GM12878 (cell line): ENCODE data around the gene PIK3R3. TPM values are rescaled to one million over a fixed set of nuclear protein-coding genes. Genes with fewer than 3 reads are reported as not detected.

Experiments
- ATAC-seq: fragments of 200-7000 bp; cut with Tn5 transposase; 3 replicates; pipeline ENCODE4 v1.9.1; 2020; ENCODE audit warnings: mild to moderate bottlenecking, moderate library complexity
- BruUV-seq: library from RNA; stranded (reverse); fragments of 400-500 nt; replicated peaks from 2 replicates; lab custom pipeline; 2021; lab: Mats Ljungman, UMichigan
- CTCF ChIA-PET: fragments of 300-600 bp; sonication (Branson Sonifier 250); formaldehyde crosslinking; extraction: SDS; loops from one replicate; lab custom pipeline; 2021; ENCODE audit warnings: inconsistent platforms; lab: Yijun Ruan, JAX
- POLR2A ChIA-PET: fragments of 350-600 bp; formaldehyde crosslinking; extraction: SDS; loops from one replicate; lab custom pipeline; 2021; ENCODE audit warnings: inconsistent platforms; lab: Charles Lee
- RAD21 ChIA-PET: fragments of 300-600 bp; sonication (Branson Sonifier 250); formaldehyde crosslinking; loops from one replicate; lab custom pipeline; 2023; ENCODE audit warnings: antibody characterized with exemption; ENCODE audit not compliant: unreplicated experiment; lab: Charles Lee
- SMC1A ChIA-PET: fragments of 300-600 bp; sonication (Branson Sonifier 250); formaldehyde crosslinking; loops from one replicate; lab custom pipeline; 2023; ENCODE audit not compliant: unreplicated experiment, uncharacterized antibody; lab: Charles Lee
- DNase-seq: peaks from one replicate; pipeline ENCODE4 v3.0.0-alpha.2; 2011; ENCODE audit warnings: low read depth, low spot score
- FAIRE-seq: peaks from 3 replicates; lab custom pipeline; 2011; peaks lifted over from hg19 to GRCh38; lab: Jason Lieb, UNC
- H2AFZ ChIP-seq: 2 replicates; pipeline ENCODE4 v1.6.0; 2011; ENCODE audit warnings: low read depth, low read length, control low read depth; ENCODE audit not compliant: control insufficient read depth
- H3K27ac ChIP-seq: 2 replicates; pipeline ENCODE4 v1.5.1; 2011; ENCODE audit warnings: control low read depth; ENCODE audit not compliant: control insufficient read depth, insufficient read depth
- H3K27me3 ChIP-seq, 2 experiments: replicated peaks in 1 of 2; 2 replicates each; pipeline versions ENCODE4 v1.6.0 to v1.6.1; 2011; ENCODE audit warnings: low read length in 1 of 2; ENCODE audit not compliant: control insufficient read depth in 2 of 2, insufficient read depth in 2 of 2
- H3K36me3 ChIP-seq, 2 experiments: 2 replicates each; pipeline ENCODE4 v1.5.1; 2011; ENCODE audit warnings: low read length in 1 of 2; ENCODE audit not compliant: control insufficient read depth in 2 of 2, insufficient read depth in 2 of 2
- H3K4me1 ChIP-seq: 2 replicates; pipeline ENCODE4 v1.6.1; 2011; ENCODE audit warnings: mild to moderate bottlenecking, low read length, moderate library complexity, mixed read lengths; ENCODE audit not compliant: control insufficient read depth, insufficient read depth
- H3K4me2 ChIP-seq: 2 replicates; pipeline ENCODE4 v1.6.0; 2011; ENCODE audit warnings: control low read depth; ENCODE audit not compliant: control insufficient read depth, insufficient read depth
- H3K4me3 ChIP-seq: fragments of 200-600 bp; sonication (generic); 2 replicates; pipeline ENCODE4 v1.5.1; 2016
- H3K79me2 ChIP-seq: 2 replicates; pipeline ENCODE4 v1.6.0; 2011; ENCODE audit warnings: low read length; ENCODE audit not compliant: control insufficient read depth, insufficient read depth
- H3K9ac ChIP-seq: 2 replicates; pipeline ENCODE4 v1.8.0; 2011; ENCODE audit warnings: low read length, control low read depth, mixed read lengths; ENCODE audit not compliant: control insufficient read depth, insufficient read depth
- H3K9me3 ChIP-seq: replicated peaks from 3 replicates; pipeline ENCODE4 v1.5.1; 2011; ENCODE audit warnings: mild to moderate bottlenecking, low read length; ENCODE audit not compliant: control insufficient read depth, insufficient read depth
- H4K20me1 ChIP-seq: 2 replicates; pipeline ENCODE4 v1.6.0; 2011; ENCODE audit not compliant: control insufficient read depth, insufficient read depth
- BCL11A ChIP-seq: IDR thresholded peaks from 2 replicates; pipeline ENCODE4 v1.6.1; 2011; ENCODE audit warnings: low read depth, low read length
- BHLHE40 ChIP-seq, 2 experiments: fragments of 450-650 bp in 1 of 2; IDR thresholded peaks; 2 replicates each; pipeline ENCODE4 v1.6.1; 2011 to 2017; ENCODE audit warnings: low read depth in 2 of 2, borderline replicate concordance in 1 of 2, improper control_type of control experiment in 1 of 2, low read length in 1 of 2, mild to moderate bottlenecking in 1 of 2
- BMI1 ChIP-seq: fragments of 450-650 bp; IDR thresholded peaks from 2 replicates; pipeline ENCODE4 v1.6.1; 2016; ENCODE audit warnings: mild to moderate bottlenecking, moderate library complexity, borderline replicate concordance
- CBX3 ChIP-seq: fragments of 200-600 bp; sonication (generic); IDR thresholded peaks from 2 replicates; pipeline ENCODE4 v1.6.1; 2016; ENCODE audit warnings: low read depth, borderline replicate concordance
- DPF2 ChIP-seq: fragments of 450-650 bp; IDR thresholded peaks from 2 replicates; pipeline ENCODE4 v1.6.1; 2017; ENCODE audit warnings: mild to moderate bottlenecking
- HCFC1 ChIP-seq: fragments of 150-350 bp; IDR thresholded peaks from 2 replicates; pipeline ENCODE4 v1.6.1; 2014; ENCODE audit warnings: low read length
- KDM1A ChIP-seq: fragments of 200-600 bp; sonication (generic); IDR thresholded peaks from 2 replicates; pipeline ENCODE4 v1.6.1; 2016; ENCODE audit warnings: borderline replicate concordance
- NFIC ChIP-seq: IDR thresholded peaks from 2 replicates; pipeline ENCODE4 v1.6.1; 2012; ENCODE audit warnings: low read depth, mild to moderate bottlenecking, inconsistent platforms, low read length, moderate library complexity
- PKNOX1 ChIP-seq: fragments of 450-650 bp; IDR thresholded peaks from 2 replicates; pipeline ENCODE4 v1.6.1; 2016; ENCODE audit warnings: mild to moderate bottlenecking
- SMARCA5 ChIP-seq: fragments of 450-650 bp; IDR thresholded peaks from 2 replicates; pipeline ENCODE4 v1.6.1; 2017; ENCODE audit warnings: mild to moderate bottlenecking
- SREBF1 ChIP-seq: IDR thresholded peaks from 2 replicates; pipeline ENCODE4 v1.6.1; 2012; ENCODE audit warnings: mild to moderate bottlenecking, low read length
- SREBF2 ChIP-seq: IDR thresholded peaks from 2 replicates; pipeline ENCODE4 v1.6.1; 2012; ENCODE audit warnings: mild to moderate bottlenecking, low read length
- SRF ChIP-seq, 2 experiments: IDR thresholded peaks; 2 replicates each; pipeline ENCODE4 v1.6.1; 2011; ENCODE audit warnings: low read depth in 2 of 2, low read length in 2 of 2, mild to moderate bottlenecking in 1 of 2, moderate library complexity in 1 of 2
- USF2 ChIP-seq: IDR thresholded peaks from 2 replicates; pipeline ENCODE4 v1.6.1; 2011; ENCODE audit warnings: low read depth, low read length, improper control_type of control experiment, borderline replicate concordance
- ZNF24 ChIP-seq: fragments of 450-650 bp; IDR thresholded peaks from 2 replicates; pipeline ENCODE4 v1.6.1; 2017; ENCODE audit warnings: antibody characterized with exemption, mild to moderate bottlenecking
- ZZZ3 ChIP-seq: IDR thresholded peaks from 2 replicates; pipeline ENCODE4 v1.6.1; 2011; ENCODE audit warnings: low read depth; ENCODE audit not compliant: control insufficient read depth, insufficient read length
- WGBS: methylation state at CpG from one replicate; pipeline ENCODE4 v1.1.6; 2016; ENCODE audit warnings: low lambda C conversion rate; ENCODE audit not compliant: insufficient replicate concordance, insufficient coverage; ENCODE audit errors: missing lambda C conversion rate; 5-methylcytosine and 5-hydroxymethylcytosine counted together
- in situ Hi-C: fragments of 300-500 bp; cut with MboI; formaldehyde crosslinking; loops from 9 replicates; pipeline ENCODE4 v1.14.3; 2018; ENCODE audit warnings: mixed read lengths
- intact Hi-C: fragments of 100-400 bp; cut with micrococcal nuclease; formaldehyde crosslinking; loops from one replicate; pipeline ENCODE4 v1.14.2; 2022; ENCODE audit not compliant: unreplicated experiment
- polyA plus RNA-seq, 11 experiments: library from polyadenylated mRNA; depleted of rRNA in 4 of 11; unstranded in 6 of 11; stranded (reverse) in 5 of 11; fragments of >200 nt; fragmentation: Nextera tagmentation in 4 of 11; fragmentation: Illumina TruSeq in 1 of 11; extraction: Ambion mirVana in 4 of 11; extraction: Trizol in 1 of 11; gene quantifications; 1 replicate in 1 of 11; 2 replicates in 10 of 11; pipeline versions ENCODE4 v1.2.1 to v1.2.3, GENCODE V29; 2011 to 2016; ENCODE audit warnings: inconsistent platforms in 2 of 11, missing spikeins in 2 of 11, low read depth in 1 of 11
- total RNA-seq, 4 experiments: library from RNA; depleted of rRNA in 3 of 4; stranded (reverse); fragments of >200 nt in 3 of 4; fragmentation: Illumina TruSeq in 1 of 4; extraction: Trizol in 1 of 4; gene quantifications; 2 replicates each; pipeline versions ENCODE4 v1.2.1 to v1.2.3, GENCODE V29; 2013 to 2021

Gene PIK3R3
- total and polyA plus RNA-seq, 10 of the 15 experiments (the other 5 are each of a cell fraction or from before 2014, with no cell fraction given) = 4.8 to 27.0 (median 19.8) TPM

- ATAC-seq = no peak
- no peak overlapping the region for H3K27ac ChIP-seq
- ChIA-PET RAD21 (interaction anchor here (0.9 to 1.8 kb wide), 2 partner anchors 129 to 130 kb away, joined by 3 to 5 read pairs; no protein-coding TSS in a partner anchor), SMC1A (interaction anchor here (1.4 to 8.0 kb wide), 6 partner anchors 12 to 135 kb away, joined by 3 to 50 read pairs (median 8); no protein-coding TSS in a partner anchor), POLR2A (interaction anchor here (1.0 kb wide), 1 partner anchor 41 kb away, joined by 3 read pairs; no protein-coding TSS in a partner anchor), CTCF (interaction anchor here (0.9 to 17.5 kb wide), 6 partner anchors 9 to 135 kb away, joined by 3 to 293 read pairs (median 5); no protein-coding TSS in a partner anchor)
- no peaks in the 10 kb centered on the region for H3K79me2 ChIP-seq
- WGBS = 90% methylated on average over 4 of the region's 4 CpGs
- intact Hi-C loops (no loop called here), in situ Hi-C loops (no loop called here)
- no peak for FAIRE-seq
- no peak overlapping the region for H3K4me3 ChIP-seq
- H3K4me1 ChIP-seq = peaks cover 5% of the 10 kb centered on the region
- H3K27me3 ChIP-seq = no peaks in the 10 kb centered on the region; a peak in 1 of 4 replicates
- TF ChIP-seq ZZZ3 = no peak
- TF ChIP-seq SMARCA5 = no peak
- H2AFZ ChIP-seq = no peak overlapping the region
- no peaks in the 10 kb centered on the region for H3K9me3 ChIP-seq
- H3K4me2 ChIP-seq = no peak overlapping the region
- H3K36me3 ChIP-seq = no peaks in the 10 kb centered on the region
- no peaks in the 10 kb centered on the region; the same call in 1 of the 2 replicates for H4K20me1 ChIP-seq
- no peak for DNase-seq
- BruUV-seq = no TSS peak
- H3K9ac ChIP-seq = no peak overlapping the region
Observed at GRCh38 chr1:46172321-46172720, 39.9 kb upstream of the PIK3R3 start.

GRCh38 chr1:46171871-46172270 lies 39.4 kb upstream of the PIK3R3 start:
- Histone ChIP-seq H3K4me1 (peaks cover 10% of the 10 kb centered on the region), H3K79me2 (no peaks in the 10 kb centered on the region), H3K9me3 (no peaks in the 10 kb centered on the region), H3K9ac (no peak overlapping the region), H4K20me1 (no peaks in the 10 kb centered on the region; the same call in 1 of the 2 replicates), H3K36me3 (no peaks in the 10 kb centered on the region), H3K27ac (no peak overlapping the region), H3K4me3 (no peak overlapping the region), H3K4me2 (no peak overlapping the region), H2AFZ (no peak overlapping the region), H3K27me3 (no peaks in the 10 kb centered on the region; a peak in 1 of 4 replicates)
- ChIA-PET POLR2A (interaction anchor here (0.5 to 1.0 kb wide), 3 partner anchors 27 to 40 kb away, joined by 3 to 4 read pairs (median 3); no protein-coding TSS in a partner anchor), RAD21 (interaction anchor here (1.8 kb wide), 1 partner anchor 130 kb away, joined by 5 read pairs; no protein-coding TSS in a partner anchor), CTCF (interaction anchor here (0.9 to 17.5 kb wide), 5 partner anchors 9 to 134 kb away, joined by 3 to 293 read pairs (median 3); no protein-coding TSS in a partner anchor), SMC1A (interaction anchor here (0.8 to 8.0 kb wide), 7 partner anchors 12 to 134 kb away, joined by 3 to 50 read pairs (median 6); no protein-coding TSS in a partner anchor)
- in situ Hi-C loops (no loop called here), intact Hi-C loops (no loop called here)
- 57% methylated on average over 6 of the region's 6 CpGs for WGBS
- no TSS peak for BruUV-seq
- DNase-seq (no peak), FAIRE-seq (no peak), ATAC-seq (no peak)
- TF ChIP-seq USF2 (no peak), SREBF1 (no peak), BMI1 (no peak), BCL11A (no peak), CBX3 (no peak), HCFC1 (no peak), ZNF24 (no peak), KDM1A (no peak), DPF2 (no peak), NFIC (no peak), SRF (IDR thresholded peaks at IDR 0.05; ENCODE audit: low read depth in 2 of 2, low read length in 2 of 2) (no peak), SREBF2 (no peak), BHLHE40 (IDR thresholded peaks at IDR 0.05; ENCODE audit: borderline replicate concordance in 1 of 2, low read depth in 2 of 2, low read length in 1 of 2) (no peak), PKNOX1 (no peak)
